ENCODE measurements around the gene TP63.

The TP63 gene

GRCh38 chr3:189836795-189837194 lies 205.6 kb downstream of the TP63 start:
- no peak for DNase-seq (ENCODE audit: extremely low read depth, low read depth)
- no peak for TF ChIP-seq CTCF (IDR thresholded peaks at IDR 0.05; ENCODE audit: low read depth, low read length)

- DNase-seq (ENCODE audit: extremely low read depth, low read depth), result no peak
- TF ChIP-seq CTCF (IDR thresholded peaks at IDR 0.05; ENCODE audit: low read depth, low read length), result no peak
Measured at GRCh38 chr3:189838291-189838690, 207.1 kb downstream of the TP63 start.

GRCh38 chr3:189839576-189839975 lies 208.4 kb downstream of the TP63 start:
- no peak for DNase-seq (ENCODE audit: extremely low read depth, low read depth)
- TF ChIP-seq CTCF (IDR thresholded peaks at IDR 0.05; ENCODE audit: low read depth, low read length), result no peak

- DNase-seq (ENCODE audit: extremely low read depth, low read depth), result no peak
- no peak for TF ChIP-seq CTCF (IDR thresholded peaks at IDR 0.05; ENCODE audit: low read depth, low read length)
Measured at GRCh38 chr3:189841473-189842205, 210.4 kb downstream of the TP63 start.

- no peak for DNase-seq (ENCODE audit: extremely low read depth, low read depth)
- no peak for TF ChIP-seq CTCF (IDR thresholded peaks at IDR 0.05; ENCODE audit: low read depth, low read length)
Measured at GRCh38 chr3:189842681-189843602, 211.8 kb downstream of the TP63 start.

GRCh38 chr3:189845069-189845468 lies 213.9 kb downstream of the TP63 start:
- no peak for DNase-seq (ENCODE audit: extremely low read depth, low read depth)
- TF ChIP-seq CTCF (IDR thresholded peaks at IDR 0.05; ENCODE audit: low read depth, low read length), result no peak

Measured in AG09319 (cell line).